GM19238 (cell line): ENCODE results near the gene SCYGR4.

ENCODE experiments used
- DNase-seq: peaks from one replicate; pipeline ENCODE4 v3.0.0; 2011; ENCODE audit warnings: low spot score; ENCODE audit not compliant: insufficient read length

The SCYGR4 gene

GRCh38 chr2:227614246-227614645 is 3.1 kb upstream of the SCYGR4 start:
- no peak for DNase-seq

- no peak for DNase-seq
These were observed 2.6 kb upstream of the SCYGR4 start, which contains the start of gene SCYGR3 for GRCh38 chr2:227614740-227615139. SCYGR3 (minus strand) TSS chr2:227614840; CDS start chr2:227614840, 0 bp downstream.

- no peak for DNase-seq
These were observed 2.1 kb upstream of the SCYGR4 start for GRCh38 chr2:227615181-227615580.

- no peak for DNase-seq
These were observed 1.4 kb upstream of the SCYGR4 start for GRCh38 chr2:227615906-227616305.

GRCh38 chr2:227616631-227617030 is 667 bp upstream of the SCYGR4 start:
- DNase-seq, result no peak

GRCh38 chr2:227623226-227623625 is 5.9 kb downstream of the SCYGR4 start:
- DNase-seq, result no peak

- no peak for DNase-seq
These were observed 8.1 kb downstream of the SCYGR4 start for GRCh38 chr2:227625420-227625819.

- no peak for DNase-seq
These were observed 9.4 kb downstream of the SCYGR4 start for GRCh38 chr2:227626580-227627151.

GRCh38 chr2:227627769-227628168 is 10.5 kb downstream of the SCYGR4 start:
- no peak for DNase-seq

GRCh38 chr2:227629435-227629834 is 12.1 kb downstream of the SCYGR4 start:
- DNase-seq, result no peak

GRCh38 chr2:227630322-227630721 is 13.0 kb downstream of the SCYGR4 start:
- no peak for DNase-seq

- DNase-seq, result no peak
These were observed 15.5 kb downstream of the SCYGR4 start for GRCh38 chr2:227632827-227633226.

- no peak for DNase-seq
These were observed 16.9 kb downstream of the SCYGR4 start for GRCh38 chr2:227634201-227634600.

GRCh38 chr2:227642656-227643055 is 25.4 kb downstream of the SCYGR4 start:
- no peak for DNase-seq

- DNase-seq, result no peak
These were observed 26.8 kb downstream of the SCYGR4 start for GRCh38 chr2:227643990-227644551.

GRCh38 chr2:227653419-227653818 is 36.1 kb downstream of the SCYGR4 start:
- no peak for DNase-seq

- no peak for DNase-seq
These were observed 37.1 kb downstream of the SCYGR4 start for GRCh38 chr2:227654426-227654825.

- DNase-seq, result no peak
These were observed 38.2 kb downstream of the SCYGR4 start for GRCh38 chr2:227655454-227655853.

- DNase-seq, result no peak
These were observed 40.0 kb downstream of the SCYGR4 start for GRCh38 chr2:227657199-227657845.

- DNase-seq, result no peak
These were observed 43.8 kb downstream of the SCYGR4 start for GRCh38 chr2:227661025-227661649.

- no peak for DNase-seq
These were observed 44.5 kb downstream of the SCYGR4 start for GRCh38 chr2:227661827-227662226.

- DNase-seq, result no peak
These were observed 48.1 kb downstream of the SCYGR4 start for GRCh38 chr2:227665189-227665940.
